GM12864 (cell line): Measurements from ENCODE around the gene MED27.

Experiments used
- DNase-seq: peaks from one replicate; pipeline ENCODE4 v3.0.0-alpha.2; 2011; ENCODE audit warnings: low read depth
- H3K4me3 ChIP-seq: 2 replicates; pipeline ENCODE4 v1.5.1; 2011; ENCODE audit warnings: mild to moderate bottlenecking, low read depth, low read length, control low read depth
- TF ChIP-seq, protein P1 (sequence below): IDR thresholded peaks from 2 replicates; pipeline ENCODE4 v1.5.1; 2011; ENCODE audit warnings: low read depth, mild to moderate bottlenecking, moderate library complexity, low read length, control low read depth, inconsistent platforms; ENCODE audit errors: missing control alignments

Gene MED27

GRCh38 chr9:131950487-131950886 lies 129.2 kb downstream of the MED27 start:
- H3K4me3 ChIP-seq, result no peak overlapping the region

DNA sequence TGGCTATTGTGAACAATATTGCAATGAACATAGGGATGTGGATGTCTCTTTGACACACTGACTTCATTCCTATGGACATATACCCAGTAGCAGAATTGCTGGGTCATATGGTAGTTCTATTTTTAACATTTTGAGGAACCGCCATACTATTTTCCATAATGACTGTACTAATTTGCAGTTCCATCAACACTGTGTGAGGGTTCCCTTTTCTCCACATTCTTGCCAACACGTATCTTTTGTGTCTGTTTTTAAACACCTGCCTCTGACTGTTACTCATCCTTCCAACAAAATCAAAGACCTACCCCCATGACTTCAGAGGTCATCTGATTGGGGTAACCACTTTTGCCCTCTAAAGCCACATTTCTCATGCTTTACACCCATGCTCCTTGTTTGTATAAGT lies 133.5 kb downstream of the MED27 start:
- TF ChIP-seq, protein P1, sequence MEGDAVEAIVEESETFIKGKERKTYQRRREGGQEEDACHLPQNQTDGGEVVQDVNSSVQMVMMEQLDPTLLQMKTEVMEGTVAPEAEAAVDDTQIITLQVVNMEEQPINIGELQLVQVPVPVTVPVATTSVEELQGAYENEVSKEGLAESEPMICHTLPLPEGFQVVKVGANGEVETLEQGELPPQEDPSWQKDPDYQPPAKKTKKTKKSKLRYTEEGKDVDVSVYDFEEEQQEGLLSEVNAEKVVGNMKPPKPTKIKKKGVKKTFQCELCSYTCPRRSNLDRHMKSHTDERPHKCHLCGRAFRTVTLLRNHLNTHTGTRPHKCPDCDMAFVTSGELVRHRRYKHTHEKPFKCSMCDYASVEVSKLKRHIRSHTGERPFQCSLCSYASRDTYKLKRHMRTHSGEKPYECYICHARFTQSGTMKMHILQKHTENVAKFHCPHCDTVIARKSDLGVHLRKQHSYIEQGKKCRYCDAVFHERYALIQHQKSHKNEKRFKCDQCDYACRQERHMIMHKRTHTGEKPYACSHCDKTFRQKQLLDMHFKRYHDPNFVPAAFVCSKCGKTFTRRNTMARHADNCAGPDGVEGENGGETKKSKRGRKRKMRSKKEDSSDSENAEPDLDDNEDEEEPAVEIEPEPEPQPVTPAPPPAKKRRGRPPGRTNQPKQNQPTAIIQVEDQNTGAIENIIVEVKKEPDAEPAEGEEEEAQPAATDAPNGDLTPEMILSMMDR, result no peak
- DNase-seq, result no peak
- no peak overlapping the region for H3K4me3 ChIP-seq

More at GRCh38 chr9:131950487-131950886, 129.2 kb downstream of the MED27 start:
- TF ChIP-seq, protein P1, result no peak
- DNase-seq, result peak; percentile 4

DNA sequence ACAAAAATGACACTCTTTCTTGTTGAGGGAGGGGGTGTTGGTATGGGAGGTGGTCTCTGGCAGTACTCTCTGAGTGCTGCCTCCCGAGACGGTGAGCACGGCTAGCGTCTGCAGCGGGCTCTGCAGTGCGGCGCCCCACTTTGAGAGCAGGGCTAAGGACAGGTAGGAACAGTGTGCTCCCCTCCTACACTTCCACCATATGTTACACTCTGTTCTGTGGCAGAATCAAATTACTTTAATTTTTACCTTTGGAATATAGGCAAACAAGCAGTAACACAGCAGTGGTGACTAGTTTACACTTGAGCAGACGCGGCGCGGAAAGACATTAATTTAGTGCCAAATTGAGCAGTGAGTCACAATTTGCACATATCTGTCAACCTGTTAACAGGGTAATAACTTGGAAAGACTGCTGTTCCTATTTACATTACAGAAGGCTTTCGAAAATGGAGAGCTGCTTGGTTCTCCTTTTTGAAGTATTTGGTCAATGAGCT lies 136.3 kb downstream of the MED27 start:
- TF ChIP-seq, protein P1, result no peak
- DNase-seq, result no peak
- H3K4me3 ChIP-seq, result no peak overlapping the region

GRCh38 chr9:131942146-131942720 lies 137.4 kb downstream of the MED27 start:
- TF ChIP-seq, protein P1, result no peak
- no peak for DNase-seq
- H3K4me3 ChIP-seq, result no peak overlapping the region

DNA sequence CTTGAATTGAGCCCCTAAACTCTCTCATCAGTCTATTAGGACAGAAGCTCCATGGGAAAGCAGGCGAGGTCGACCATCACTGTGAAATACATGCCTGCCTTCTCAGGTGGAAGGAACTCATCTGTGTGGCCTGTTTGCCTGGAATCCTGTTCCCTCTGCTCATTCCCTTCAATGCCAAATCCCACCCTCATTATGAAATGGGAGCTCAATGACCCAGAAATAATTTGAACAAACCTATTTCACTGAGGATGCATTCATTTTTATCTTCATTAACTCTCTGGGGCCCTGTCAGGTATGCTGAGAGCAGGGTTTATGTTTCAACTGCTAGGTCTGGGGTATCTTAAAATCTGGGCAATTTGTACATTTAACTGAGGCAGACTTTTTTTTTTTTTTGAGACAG lies 142.2 kb downstream of the MED27 start:
- TF ChIP-seq, protein P1, result no peak
- H3K4me3 ChIP-seq, result no peak overlapping the region
- DNase-seq, result no peak

- H3K4me3 ChIP-seq, result no peak overlapping the region
- DNase-seq, result no peak
- TF ChIP-seq, protein P1, result no peak
Measured at GRCh38 chr9:131936929-131937328, 142.7 kb downstream of the MED27 start.

GRCh38 chr9:131934673-131935072 lies 145.0 kb downstream of the MED27 start:
- DNase-seq, result no peak
- no peak overlapping the region for H3K4me3 ChIP-seq
- TF ChIP-seq, protein P1, result no peak
